B cell (primary cell): ENCODE data around the gene LIF. TPM values are rescaled to one million over a fixed set of nuclear protein-coding genes. Genes with fewer than 3 reads are reported as not detected.

Source experiments
- ATAC-seq: fragments of 200-7000 bp; cut with Tn5 transposase; one replicate; pipeline ENCODE4 v1.10.0; 2021; ENCODE audit warnings: low read depth, mild to moderate bottlenecking, moderate number of reproducible peaks, moderate library complexity
- CTCF ChIA-PET: fragments of 350-600 bp; sonication (Branson Sonifier 250); formaldehyde crosslinking; loops from one replicate; lab custom pipeline; 2021; ENCODE audit warnings: antibody characterized with exemption, inconsistent platforms; lab: Charles Lee
- POLR2A ChIA-PET: fragments of 350-600 bp; sonication (Branson Sonifier 250); formaldehyde crosslinking; loops from one replicate; lab custom pipeline; 2021; ENCODE audit warnings: antibody characterized with exemption; lab: Charles Lee
- DNase-seq: peaks from one replicate; pipeline ENCODE4 v3.0.0; 2013
- H2AFZ ChIP-seq: 2 replicates; pipeline ENCODE4 v1.6.1; 2012; ENCODE audit warnings: mild to moderate bottlenecking, low read depth, low read length; ENCODE audit not compliant: insufficient read depth, poor library complexity, severe bottlenecking
- H3K27ac ChIP-seq, 2 donors: 1 replicate in 1 of 2; 2 replicates in 1 of 2; pipeline ENCODE4 v1.5.1; 2012 to 2013; ENCODE audit warnings: low read length in 2 of 2, mild to moderate bottlenecking in 2 of 2, moderate library complexity in 1 of 2
- H3K27me3 ChIP-seq, 4 experiments: fragments of 200-600 bp in 1 of 4; sonication (generic) in 1 of 4; replicated peaks in 1 of 4; 1 replicate in 2 of 4; 2 replicates in 2 of 4; pipeline versions ENCODE4 v1.6.1 to v1.7.0; 2013 to 2016; ENCODE audit warnings: low read length in 3 of 4, mild to moderate bottlenecking in 2 of 4, mixed read lengths in 1 of 4, moderate library complexity in 1 of 4; ENCODE audit not compliant: insufficient read depth in 4 of 4, control insufficient read depth in 3 of 4; ENCODE audit errors: control extremely low read depth in 1 of 4
- H3K36me3 ChIP-seq, 2 experiments: replicated peaks in 1 of 2; 1 replicate in 1 of 2; 2 replicates in 1 of 2; pipeline versions ENCODE4 v1.6.1 to v1.7.1; 2013; ENCODE audit warnings: low read length in 1 of 2; ENCODE audit not compliant: insufficient read depth in 2 of 2, control insufficient read depth in 1 of 2; ENCODE audit errors: control extremely low read depth in 1 of 2, extremely low read depth in 1 of 2
- H3K4me1 ChIP-seq, 2 donors: fragments of 200-600 bp in 1 of 2; sonication (generic) in 1 of 2; 1 replicate in 1 of 2; 2 replicates in 1 of 2; pipeline versions ENCODE4 v1.5.1 to v1.6.1; 2013 to 2017; ENCODE audit warnings: low read length in 2 of 2; ENCODE audit not compliant: control insufficient read depth in 2 of 2, insufficient read depth in 2 of 2
- H3K4me2 ChIP-seq: replicated peaks from 2 replicates; pipeline ENCODE3; 2012; ENCODE audit warnings: mild to moderate bottlenecking, low read depth, low read length; ENCODE audit not compliant: poor library complexity, severe bottlenecking
- H3K4me3 ChIP-seq, 5 experiments: fragments of 200-600 bp in 1 of 5; sonication (generic) in 1 of 5; 1 replicate in 3 of 5; 2 replicates in 2 of 5; pipeline versions ENCODE4 v1.5.1 to v1.7.0; 2011 to 2016; ENCODE audit warnings: low read length in 4 of 5, mild to moderate bottlenecking in 4 of 5, low read depth in 2 of 5, control low read depth in 1 of 5, moderate library complexity in 1 of 5; ENCODE audit not compliant: insufficient read depth in 1 of 5; ENCODE audit errors: control extremely low read depth in 1 of 5, extremely low read depth in 1 of 5
- H3K79me2 ChIP-seq: fragments of 200-600 bp; sonication (generic); one replicate; pipeline ENCODE4 v1.6.0; 2016; ENCODE audit warnings: low read length; ENCODE audit not compliant: control insufficient read depth, insufficient read depth
- H3K9ac ChIP-seq: fragments of 200-600 bp; sonication (generic); 2 replicates; pipeline ENCODE4 v1.6.1; 2017; ENCODE audit warnings: mild to moderate bottlenecking, low read length, moderate library complexity
- H3K9me3 ChIP-seq, 3 donors: one replicate each; pipeline versions ENCODE4 v1.6.1 to v1.7.1; 2013; ENCODE audit warnings: low read length in 2 of 3; ENCODE audit not compliant: control insufficient read depth in 2 of 3, insufficient read depth in 1 of 3; ENCODE audit errors: control extremely low read depth in 1 of 3
- H4K20me1 ChIP-seq: 2 replicates; pipeline ENCODE4 v1.6.0; 2012; ENCODE audit warnings: mild to moderate bottlenecking, low read length; ENCODE audit not compliant: insufficient read depth, control insufficient read depth, poor library complexity, severe bottlenecking
- H3K27ac Mint-ChIP-seq: one replicate; pipeline ENCODE4 v1.8.0; 2021; ENCODE audit warnings: mixed read lengths
- H3K27me3 Mint-ChIP-seq: one replicate; pipeline ENCODE4 v1.8.0; 2021; ENCODE audit warnings: mixed read lengths
- H3K4me1 Mint-ChIP-seq: one replicate; pipeline ENCODE4 v1.8.0; 2021; ENCODE audit warnings: mixed read lengths
- H3K4me3 Mint-ChIP-seq: one replicate; pipeline ENCODE4 v1.8.0; 2021; ENCODE audit warnings: mixed read lengths
- H3K9me3 Mint-ChIP-seq: one replicate; pipeline ENCODE4 v1.8.0; 2022; ENCODE audit warnings: mixed read lengths; ENCODE audit not compliant: insufficient read depth
- EZH2 ChIP-seq: IDR thresholded peaks from 2 replicates; pipeline ENCODE4 v1.6.1; 2012; ENCODE audit warnings: borderline replicate concordance, low read depth, mild to moderate bottlenecking, moderate library complexity, low read length; ENCODE audit not compliant: insufficient read depth, poor library complexity, severe bottlenecking
- WGBS: methylation state at CpG from one replicate; pipeline ENCODE4 v1.1.5; 2013; ENCODE audit warnings: missing lambda C conversion rate; ENCODE audit not compliant: insufficient coverage; 5-methylcytosine and 5-hydroxymethylcytosine counted together
- intact Hi-C: fragments of 100-400 bp; cut with micrococcal nuclease; formaldehyde crosslinking; loops from one replicate; pipeline ENCODE4 v1.10.0; 2022
- polyA plus RNA-seq: library from polyadenylated mRNA; depleted of rRNA; stranded (reverse); fragments of >200 nt; gene quantifications from 2 replicates; pipeline ENCODE4 v1.2.3, GENCODE V29; 2012
- total RNA-seq, 2 donors: library from RNA; stranded (reverse); fragments of 120-200 nt in 1 of 2; gene quantifications; 1 replicate in 1 of 2; 2 replicates in 1 of 2; pipeline versions ENCODE4 v1.2.3 to v1.2.4, GENCODE V29; 2013 to 2022
- TF ChIP-seq, protein P1 (sequence below): fragments of 200-600 bp; IDR thresholded peaks from one replicate; pipeline ENCODE4 v1.8.0; 2022; ENCODE audit warnings: antibody characterized with exemption, mild to moderate bottlenecking

The LIF gene
- total and polyA plus RNA-seq, 2 donors (not counting 1 experiment from before 2014, with no cell fraction given) = 0.47 TPM; not detected in 1

DNA sequence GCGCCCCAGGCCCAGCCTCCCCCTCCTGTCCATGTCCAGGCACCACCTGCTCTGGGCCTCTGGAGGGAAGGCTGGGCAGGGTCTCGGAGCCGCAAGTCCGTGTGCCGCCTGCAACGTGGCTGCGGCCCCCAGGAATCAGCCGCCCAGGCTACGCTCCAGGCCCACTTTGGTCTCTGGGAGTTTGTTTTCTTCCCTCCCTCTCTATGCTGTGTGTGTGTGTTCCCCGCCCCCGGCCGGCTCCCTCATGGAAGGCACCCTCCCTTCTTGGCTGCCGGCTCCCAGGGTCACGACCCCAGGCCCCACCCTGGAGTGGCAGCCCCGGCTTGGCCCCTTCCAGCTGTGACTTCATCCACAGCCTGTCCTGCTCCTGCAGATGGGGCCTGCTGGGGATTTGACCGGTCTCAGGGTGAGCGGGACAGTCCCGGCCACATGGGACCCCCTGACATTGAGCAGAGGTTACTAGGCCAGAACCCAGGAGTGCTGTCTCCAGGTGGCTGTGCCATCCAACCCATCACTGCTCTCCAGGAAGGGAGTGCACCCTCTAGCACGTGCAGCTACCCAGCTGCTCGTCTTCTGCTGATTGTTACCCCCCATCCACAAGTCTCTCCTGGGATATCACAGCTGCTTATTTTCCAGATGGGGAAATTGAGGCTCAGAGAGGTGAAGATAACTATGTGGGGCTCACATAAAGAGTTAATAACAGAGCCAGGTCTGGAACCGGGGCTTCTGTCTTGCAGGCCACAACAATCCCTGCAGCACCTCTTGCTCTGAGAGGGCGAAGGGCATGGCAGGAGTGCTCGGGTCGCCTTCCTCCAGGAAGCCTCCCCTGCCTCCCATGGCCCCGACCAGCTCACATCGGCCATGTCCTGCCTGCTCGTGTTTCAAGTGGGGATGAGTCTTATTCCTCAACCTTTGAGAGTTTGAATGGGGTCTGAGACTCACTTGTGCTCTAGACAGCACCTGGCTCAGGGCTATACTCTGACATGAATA is 2.8 kb upstream of the LIF start:
- Mint-ChIP-seq H3K9me3 (no peaks in the 10 kb centered on the region), H3K4me1 (peaks cover 13% of the 10 kb centered on the region), H3K27ac (no peak overlapping the region), H3K27me3 (peaks cover 42% of the 10 kb centered on the region), H3K4me3 (no peak overlapping the region)
- no peaks in the 10 kb centered on the region for H3K79me2 ChIP-seq
- WGBS = 94% methylated on average over 24 of the region's 27 CpGs
- TF ChIP-seq, protein P1, sequence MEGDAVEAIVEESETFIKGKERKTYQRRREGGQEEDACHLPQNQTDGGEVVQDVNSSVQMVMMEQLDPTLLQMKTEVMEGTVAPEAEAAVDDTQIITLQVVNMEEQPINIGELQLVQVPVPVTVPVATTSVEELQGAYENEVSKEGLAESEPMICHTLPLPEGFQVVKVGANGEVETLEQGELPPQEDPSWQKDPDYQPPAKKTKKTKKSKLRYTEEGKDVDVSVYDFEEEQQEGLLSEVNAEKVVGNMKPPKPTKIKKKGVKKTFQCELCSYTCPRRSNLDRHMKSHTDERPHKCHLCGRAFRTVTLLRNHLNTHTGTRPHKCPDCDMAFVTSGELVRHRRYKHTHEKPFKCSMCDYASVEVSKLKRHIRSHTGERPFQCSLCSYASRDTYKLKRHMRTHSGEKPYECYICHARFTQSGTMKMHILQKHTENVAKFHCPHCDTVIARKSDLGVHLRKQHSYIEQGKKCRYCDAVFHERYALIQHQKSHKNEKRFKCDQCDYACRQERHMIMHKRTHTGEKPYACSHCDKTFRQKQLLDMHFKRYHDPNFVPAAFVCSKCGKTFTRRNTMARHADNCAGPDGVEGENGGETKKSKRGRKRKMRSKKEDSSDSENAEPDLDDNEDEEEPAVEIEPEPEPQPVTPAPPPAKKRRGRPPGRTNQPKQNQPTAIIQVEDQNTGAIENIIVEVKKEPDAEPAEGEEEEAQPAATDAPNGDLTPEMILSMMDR = no peak
- no peak for TF ChIP-seq EZH2
- H3K4me1 ChIP-seq = peaks cover 14 to 20% of the 10 kb centered on the region in 2 donors
- H3K4me2 ChIP-seq = no peak overlapping the region
- H3K27me3 ChIP-seq = peaks cover 0 to 39% (median 19%) of the 10 kb centered on the region in 4 experiments
- CTCF ChIA-PET = interaction anchor here (1.3 kb wide), 1 partner anchor 14 kb away, joined by 4 read pairs; no protein-coding TSS in a partner anchor
- H4K20me1 ChIP-seq = no peaks in the 10 kb centered on the region
- no peaks in the 10 kb centered on the region for H3K36me3 ChIP-seq
- ATAC-seq = no peak
- DNase-seq = no peak
- no peak overlapping the region for H3K9ac ChIP-seq
- no peak overlapping the region for H3K27ac ChIP-seq
- intact Hi-C loops = no loop called here
- H3K9me3 ChIP-seq = peaks cover 0 to 4% (median 0%) of the 10 kb centered on the region in 3 donors
- POLR2A ChIA-PET = interaction anchor here (0.6 kb wide), 1 partner anchor 145 kb away, joined by 6 read pairs; no protein-coding TSS in a partner anchor
- no peak overlapping the region for H2AFZ ChIP-seq
- H3K4me3 ChIP-seq = no peak overlapping the region
